HepG2 (cell line): ENCODE results near the gene MAPK6. TPM values are rescaled to one million over a fixed set of nuclear protein-coding genes. Genes with fewer than 3 reads are reported as not detected.

Experiments used
- ATF7 ChIP-seq, 2 experiments: fragments of 450-650 bp in 1 of 2; sonication (generic) in 1 of 2; formaldehyde crosslinking in 1 of 2; IDR thresholded peaks; 2 replicates each; pipeline versions ENCODE4 v1.4.0 to v1.6.1; 2016 to 2020; ENCODE audit warnings: antibody characterized with exemption in 1 of 2, mild to moderate bottlenecking in 1 of 2, missing genetic modification reagents in 1 of 2
- DMTF1 ChIP-seq: sonication (generic); formaldehyde crosslinking; IDR thresholded peaks from 2 replicates; pipeline ENCODE4 v1.4.0; 2020; ENCODE audit warnings: mild to moderate bottlenecking, missing genetic modification reagents
- GATAD1 ChIP-seq: IDR thresholded peaks from 2 replicates; pipeline ENCODE4 v1.6.1; 2016; ENCODE audit warnings: missing genetic modification reagents, missing compliant biosample characterization
- GLI4 ChIP-seq: sonication (generic); formaldehyde crosslinking; IDR thresholded peaks from 2 replicates; pipeline ENCODE4 v1.5.1; 2020; ENCODE audit warnings: missing genetic modification reagents, mild to moderate bottlenecking, moderate library complexity, borderline replicate concordance
- HMGA1 ChIP-seq: sonication (generic); formaldehyde crosslinking; conservative IDR thresholded peaks from 2 replicates; pipeline ENCODE4 v1.4.0; 2020; ENCODE audit warnings: missing genetic modification reagents
- KLF9 ChIP-seq: IDR thresholded peaks from 2 replicates; pipeline ENCODE4 v1.6.1; 2016; ENCODE audit warnings: low read depth
- MXD4 ChIP-seq: IDR thresholded peaks from 2 replicates; pipeline ENCODE4 v1.6.1; 2016; ENCODE audit warnings: mild to moderate bottlenecking, missing biosample characterization, missing genetic modification reagents
- THYN1 ChIP-seq: sonication (generic); formaldehyde crosslinking; IDR thresholded peaks from 2 replicates; pipeline ENCODE4 v1.8.1; 2023; ENCODE audit warnings: low read depth, mild to moderate bottlenecking, moderate library complexity, missing genetic modification reagents, borderline replicate concordance
- USF2 ChIP-seq, 2 experiments: sonication (generic) in 1 of 2; formaldehyde crosslinking in 1 of 2; IDR thresholded peaks; 2 replicates each; pipeline versions ENCODE4 v1.5.1 to v1.6.1; 2011 to 2020; ENCODE audit warnings: borderline replicate concordance in 1 of 2, low read depth in 1 of 2, low read length in 1 of 2, mild to moderate bottlenecking in 1 of 2, missing genetic modification reagents in 1 of 2, moderate library complexity in 1 of 2
- YEATS4 ChIP-seq: sonication (generic); formaldehyde crosslinking; IDR thresholded peaks from 2 replicates; pipeline ENCODE4 v1.4.0; 2020; ENCODE audit warnings: missing genetic modification reagents, borderline replicate concordance
- ZBTB20 ChIP-seq: sonication (generic); formaldehyde crosslinking; IDR thresholded peaks from 2 replicates; pipeline ENCODE4 v1.8.1; 2023; ENCODE audit warnings: missing genetic modification reagents, low read depth, mild to moderate bottlenecking, borderline replicate concordance
- ZBTB26 ChIP-seq: IDR thresholded peaks from 2 replicates; pipeline ENCODE4 v1.6.1; 2016; ENCODE audit warnings: missing compliant biosample characterization, missing genetic modification reagents, borderline replicate concordance
- ZFP1 ChIP-seq: IDR thresholded peaks from 2 replicates; pipeline ENCODE4 v1.6.1; 2016
- ZFYVE20 ChIP-seq: sonication (generic); formaldehyde crosslinking; IDR thresholded peaks from 2 replicates; pipeline ENCODE4 v1.8.0; 2023; ENCODE audit warnings: low read depth, mild to moderate bottlenecking, moderate library complexity, missing genetic modification reagents, borderline replicate concordance
- ZNF3 ChIP-seq: IDR thresholded peaks from 2 replicates; pipeline ENCODE4 v1.7.0; 2017; ENCODE audit warnings: inconsistent platforms
- ZNF350 ChIP-seq: sonication (generic); formaldehyde crosslinking; IDR thresholded peaks from 2 replicates; pipeline ENCODE4 v1.4.0; 2020; ENCODE audit warnings: mild to moderate bottlenecking, low read depth, missing genetic modification reagents, borderline replicate concordance
- ZNF709 ChIP-seq: sonication (generic); formaldehyde crosslinking; IDR thresholded peaks from 2 replicates; pipeline ENCODE4 v1.5.0; 2020; ENCODE audit warnings: mild to moderate bottlenecking, missing genetic modification reagents
- ZNF740 ChIP-seq: sonication (generic); formaldehyde crosslinking; IDR thresholded peaks from 2 replicates; pipeline ENCODE4 v1.4.0; 2020; ENCODE audit warnings: missing genetic modification reagents
- ZSCAN5A ChIP-seq: sonication (generic); formaldehyde crosslinking; IDR thresholded peaks from 2 replicates; pipeline ENCODE4 v1.8.0; 2022; ENCODE audit warnings: mild to moderate bottlenecking, missing genetic modification reagents, borderline replicate concordance
- polyA plus RNA-seq, 8 experiments: library from polyadenylated mRNA; depleted of rRNA in 3 of 8; stranded (reverse) in 7 of 8; unstranded in 1 of 8; fragments of >200 nt; fragmentation: Illumina TruSeq in 4 of 8; extraction: Trizol in 4 of 8; gene quantifications; 2 replicates each; pipeline versions ENCODE4 v1.2.1 to v1.2.3, GENCODE V29; 2011 to 2016; ENCODE audit warnings: low read depth in 4 of 8, missing spikeins in 1 of 8, mixed read lengths in 1 of 8; ENCODE audit not compliant: insufficient read depth in 1 of 8
- total RNA-seq, 5 experiments: library from RNA; depleted of rRNA; stranded (reverse); fragments of >200 nt; fragmentation: Illumina TruSeq; extraction: Trizol; gene quantifications; 2 replicates each; pipeline ENCODE4 v1.2.3, GENCODE V29; 2016; ENCODE audit warnings: low read depth in 1 of 5

MAPK6 gene
- total and polyA plus RNA-seq, 2 of the 13 experiments (the other 11 are each of a cell fraction or from before 2014, with no cell fraction given) = 89.5 to 99.7 TPM

- TF ChIP-seq ZBTB26 = no peak; the same call in 1 of the 2 replicates
- no peak for TF ChIP-seq KLF9
- TF ChIP-seq ZNF3 (CRISPR knock-in tag) = no peak
- no peak for TF ChIP-seq THYN1 (CRISPR knock-in tag)
- TF ChIP-seq HMGA1 (CRISPR knock-in tag) = no peak
- TF ChIP-seq GLI4 (CRISPR knock-in tag) = no peak; the same call in 1 of the 2 replicates
- 0 out of 2 replicates have a peak, but pooled peaks have one; percentile 19 for TF ChIP-seq ZSCAN5A (CRISPR knock-in tag)
- TF ChIP-seq YEATS4 = peak; percentile 60
- no peak for TF ChIP-seq GATAD1 (CRISPR knock-in tag)
- TF ChIP-seq DMTF1 (CRISPR knock-in tag) = no peak
- peak; percentile 96 for TF ChIP-seq ZNF709
- no peak for TF ChIP-seq ZFYVE20 (CRISPR knock-in tag)
- TF ChIP-seq ZNF350 (CRISPR knock-in tag) = peak; percentile 69; the same call in 1 of the 2 replicates
- TF ChIP-seq ZNF740 = no peak
- TF ChIP-seq ZFP1 = no peak
- no peak for TF ChIP-seq USF2 (IDR thresholded peaks at IDR 0.05; ENCODE audit: low read depth, low read length)
- peak; percentile 67 for TF ChIP-seq USF2 (CRISPR knock-in tag; IDR thresholded peaks at IDR 0.05; ENCODE audit: borderline replicate concordance)
- TF ChIP-seq ATF7 (IDR thresholded peaks at IDR 0.05) = no peak
- peak; percentile 45; the same call in 1 of the 2 replicates for TF ChIP-seq ATF7 (CRISPR knock-in tag; IDR thresholded peaks at IDR 0.05)
- TF ChIP-seq ZBTB20 = no peak; the same call in 1 of the 2 replicates
- peak; percentile 85 for TF ChIP-seq MXD4 (CRISPR knock-in tag)
Observed at GRCh38 chr15:52018693-52019393, at the start of gene MAPK6 (continued).
